ENCODE data around the gene LIN28B. TPM values are rescaled to one million over a fixed set of nuclear protein-coding genes. Genes with fewer than 3 reads are reported as not detected.

Gene LIN28B
- total RNA-seq, 4 donors from 2014 or later = not detected

GRCh38 chr6:105112577-105112976, 155.7 kb downstream of the LIN28B start:
- Histone ChIP-seq H3K9me3 (no peaks in the 10 kb centered on the region), H3K36me3 (no peaks in the 10 kb centered on the region), H3K4me1 (no peaks in the 10 kb centered on the region), H3K27ac (no peak overlapping the region), H3K27me3 (no peaks in the 10 kb centered on the region), H3K4me3 (no peak overlapping the region)
- no peak for TF ChIP-seq POLR2A (IDR thresholded peaks at IDR 0.05)
- TF ChIP-seq, protein P1, sequence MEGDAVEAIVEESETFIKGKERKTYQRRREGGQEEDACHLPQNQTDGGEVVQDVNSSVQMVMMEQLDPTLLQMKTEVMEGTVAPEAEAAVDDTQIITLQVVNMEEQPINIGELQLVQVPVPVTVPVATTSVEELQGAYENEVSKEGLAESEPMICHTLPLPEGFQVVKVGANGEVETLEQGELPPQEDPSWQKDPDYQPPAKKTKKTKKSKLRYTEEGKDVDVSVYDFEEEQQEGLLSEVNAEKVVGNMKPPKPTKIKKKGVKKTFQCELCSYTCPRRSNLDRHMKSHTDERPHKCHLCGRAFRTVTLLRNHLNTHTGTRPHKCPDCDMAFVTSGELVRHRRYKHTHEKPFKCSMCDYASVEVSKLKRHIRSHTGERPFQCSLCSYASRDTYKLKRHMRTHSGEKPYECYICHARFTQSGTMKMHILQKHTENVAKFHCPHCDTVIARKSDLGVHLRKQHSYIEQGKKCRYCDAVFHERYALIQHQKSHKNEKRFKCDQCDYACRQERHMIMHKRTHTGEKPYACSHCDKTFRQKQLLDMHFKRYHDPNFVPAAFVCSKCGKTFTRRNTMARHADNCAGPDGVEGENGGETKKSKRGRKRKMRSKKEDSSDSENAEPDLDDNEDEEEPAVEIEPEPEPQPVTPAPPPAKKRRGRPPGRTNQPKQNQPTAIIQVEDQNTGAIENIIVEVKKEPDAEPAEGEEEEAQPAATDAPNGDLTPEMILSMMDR (IDR thresholded peaks at IDR 0.05) = no peak
- DNase-seq = no peak

- no peaks in the 10 kb centered on the region for H3K9me3 ChIP-seq
- no peak overlapping the region for H3K4me3 ChIP-seq
- H3K4me1 ChIP-seq = no peaks in the 10 kb centered on the region
- TF ChIP-seq, protein P1 (IDR thresholded peaks at IDR 0.05) = no peak
- no peak for TF ChIP-seq POLR2A (IDR thresholded peaks at IDR 0.05)
- no peak overlapping the region for H3K27ac ChIP-seq
- H3K36me3 ChIP-seq = no peaks in the 10 kb centered on the region
- DNase-seq = no peak
- H3K27me3 ChIP-seq = no peaks in the 10 kb centered on the region
Measured at GRCh38 chr6:105113422-105113821, 156.5 kb downstream of the LIN28B start.

- DNase-seq = no peak
- H3K9me3 ChIP-seq = no peaks in the 10 kb centered on the region
- TF ChIP-seq, protein P1 (IDR thresholded peaks at IDR 0.05) = no peak
- TF ChIP-seq POLR2A (IDR thresholded peaks at IDR 0.05) = no peak
- no peak overlapping the region for H3K27ac ChIP-seq
- no peak overlapping the region for H3K4me3 ChIP-seq
- H3K27me3 ChIP-seq = no peaks in the 10 kb centered on the region
- no peaks in the 10 kb centered on the region for H3K36me3 ChIP-seq
- no peaks in the 10 kb centered on the region for H3K4me1 ChIP-seq
Measured at GRCh38 chr6:105116150-105116549, 159.2 kb downstream of the LIN28B start.

- Histone ChIP-seq H3K4me1 (peaks cover 0 to 4% (median 0%) of the 10 kb centered on the region in 4 donors), H3K36me3 (no peaks in the 10 kb centered on the region), H3K27me3 (no peaks in the 10 kb centered on the region), H3K4me3 (no peak overlapping the region), H3K9me3 (no peaks in the 10 kb centered on the region), H3K27ac (no peak overlapping the region)
- no peak for DNase-seq
- no peak for TF ChIP-seq POLR2A (IDR thresholded peaks at IDR 0.05)
- TF ChIP-seq, protein P1 (IDR thresholded peaks at IDR 0.05) = no peak
Measured at GRCh38 chr6:105120570-105120969, 163.7 kb downstream of the LIN28B start.

DNA sequence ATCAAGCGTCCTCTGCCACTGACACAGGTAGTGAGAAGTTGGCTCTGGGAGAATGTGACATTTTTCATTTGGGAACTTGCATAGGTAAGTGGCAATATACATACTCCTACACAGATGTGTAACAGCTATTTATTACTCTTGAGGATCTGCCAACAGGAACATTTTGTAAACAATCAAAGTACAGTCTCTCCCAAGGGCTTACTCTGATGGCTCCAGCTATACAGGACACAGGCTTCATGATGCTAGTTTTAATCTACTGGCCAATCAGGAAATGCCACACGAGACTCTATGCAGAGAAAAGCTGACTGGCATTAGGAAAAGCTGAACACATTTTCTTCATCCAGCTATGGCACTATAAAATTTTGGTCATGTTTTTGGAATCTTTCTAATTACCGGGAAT, 165.1 kb downstream of the LIN28B start:
- H3K36me3 ChIP-seq = no peaks in the 10 kb centered on the region
- no peak overlapping the region for H3K4me3 ChIP-seq
- H3K27ac ChIP-seq = no peak overlapping the region
- no peaks in the 10 kb centered on the region for H3K9me3 ChIP-seq
- peaks cover 0 to 4% (median 0%) of the 10 kb centered on the region in 4 donors for H3K4me1 ChIP-seq
- TF ChIP-seq, protein P1 (IDR thresholded peaks at IDR 0.05) = no peak
- TF ChIP-seq POLR2A (IDR thresholded peaks at IDR 0.05) = no peak
- no peaks in the 10 kb centered on the region for H3K27me3 ChIP-seq
- DNase-seq = no peak

GRCh38 chr6:105122717-105123116, 165.8 kb downstream of the LIN28B start:
- no peak for DNase-seq
- no peaks in the 10 kb centered on the region for H3K36me3 ChIP-seq
- H3K4me3 ChIP-seq = no peak overlapping the region
- no peak overlapping the region for H3K27ac ChIP-seq
- TF ChIP-seq, protein P1 (IDR thresholded peaks at IDR 0.05) = no peak
- no peak for TF ChIP-seq POLR2A (IDR thresholded peaks at IDR 0.05)
- H3K4me1 ChIP-seq = peaks cover 0 to 4% (median 0%) of the 10 kb centered on the region in 4 donors
- H3K27me3 ChIP-seq = no peaks in the 10 kb centered on the region
- no peaks in the 10 kb centered on the region for H3K9me3 ChIP-seq
